GM21825 (cell line): ENCODE measurements around the gene DARS1.

Experiments
- ATAC-seq: cut with Tn5 transposase; IDR thresholded peaks from one replicate; pipeline ENCODE4 v1.9.1; 2021; ENCODE audit warnings: mild to moderate bottlenecking, moderate library complexity; ENCODE audit not compliant: unreplicated experiment

The DARS1 gene

GRCh38 chr2:136016427-136016826 is 31.0 kb upstream of the DARS1 start:
- ATAC-seq: no peak

GRCh38 chr2:136015699-136016098 is 30.3 kb upstream of the DARS1 start:
- ATAC-seq: no peak

GRCh38 chr2:136014411-136014810 is 29.0 kb upstream of the DARS1 start:
- ATAC-seq: no peak

- ATAC-seq: no peak
Measured at GRCh38 chr2:136013955-136014354, 28.5 kb upstream of the DARS1 start.

- ATAC-seq: no peak
Measured at GRCh38 chr2:136013136-136013685, 27.8 kb upstream of the DARS1 start.

- ATAC-seq: no peak
Measured at GRCh38 chr2:136012315-136012714, 26.9 kb upstream of the DARS1 start.

- ATAC-seq: no peak
Measured at GRCh38 chr2:136010126-136010525, 24.7 kb upstream of the DARS1 start.

- ATAC-seq: no peak
Measured at GRCh38 chr2:136008205-136008865, 22.9 kb upstream of the DARS1 start.

GRCh38 chr2:136006658-136007057 is 21.2 kb upstream of the DARS1 start:
- ATAC-seq: no peak

- peak; percentile 51 for ATAC-seq
Measured at GRCh38 chr2:136005462-136006196, 20.2 kb upstream of the DARS1 start.

- ATAC-seq: no peak
Measured at GRCh38 chr2:136004965-136005364, 19.5 kb upstream of the DARS1 start.

GRCh38 chr2:136001131-136001530 is 15.7 kb upstream of the DARS1 start:
- ATAC-seq: no peak

- peak; percentile 59 for ATAC-seq
Measured at GRCh38 chr2:136000502-136000901, 15.1 kb upstream of the DARS1 start.

GRCh38 chr2:135999899-136000298 is 14.5 kb upstream of the DARS1 start:
- no peak for ATAC-seq

- ATAC-seq: no peak
Measured at GRCh38 chr2:135998879-135999278, 13.5 kb upstream of the DARS1 start.

GRCh38 chr2:135997380-135997779 is 12.0 kb upstream of the DARS1 start:
- peak; percentile 55 for ATAC-seq

- no peak for ATAC-seq
Measured at GRCh38 chr2:135996304-135996703, 10.9 kb upstream of the DARS1 start.

- no peak for ATAC-seq
Measured at GRCh38 chr2:135994281-135994680, 8.9 kb upstream of the DARS1 start.

- no peak for ATAC-seq
Measured at GRCh38 chr2:135993421-135993820, 8.0 kb upstream of the DARS1 start.

GRCh38 chr2:135991861-135992260 is 6.4 kb upstream of the DARS1 start:
- no peak for ATAC-seq

- no peak for ATAC-seq
Measured at GRCh38 chr2:135987441-135987840, 2.0 kb upstream of the DARS1 start.

- no peak for ATAC-seq
Measured at GRCh38 chr2:135986507-135986906, 1.1 kb upstream of the DARS1 start.
